Liver (tissue), 9 donors: ENCODE results near the gene FGD2. TPM values are rescaled to one million over a fixed set of nuclear protein-coding genes. Genes with fewer than 3 reads are reported as not detected.

Experiments used
- DNase-seq: peaks from one replicate; pipeline ENCODE4 v3.0.0-alpha.2; 2017; ENCODE audit warnings: low spot score
- H3K27ac ChIP-seq, 2 donors: one replicate each; pipeline ENCODE4 v1.7.0; 2013; ENCODE audit warnings: inconsistent platforms in 2 of 2, low read length in 2 of 2, control low read depth in 1 of 2, low read depth in 1 of 2, mild to moderate bottlenecking in 1 of 2
- H3K27me3 ChIP-seq, 4 donors: one replicate each; pipeline versions ENCODE4 v1.6.1 to v1.7.0; 2013; ENCODE audit warnings: low read length in 3 of 4, inconsistent platforms in 1 of 4, mild to moderate bottlenecking in 1 of 4, moderate library complexity in 1 of 4; ENCODE audit not compliant: control insufficient read depth in 4 of 4, insufficient read depth in 4 of 4
- H3K36me3 ChIP-seq, 4 donors: one replicate each; pipeline versions ENCODE4 v1.6.1 to v1.7.0; 2013; ENCODE audit warnings: low read length in 3 of 4, mild to moderate bottlenecking in 3 of 4, low read depth in 1 of 4, moderate library complexity in 1 of 4; ENCODE audit not compliant: control insufficient read depth in 4 of 4, insufficient read depth in 3 of 4
- H3K4me1 ChIP-seq, 4 donors: one replicate each; pipeline versions ENCODE4 v1.6.1 to v1.7.0; 2013; ENCODE audit warnings: low read length in 3 of 4, mild to moderate bottlenecking in 3 of 4, moderate library complexity in 1 of 4; ENCODE audit not compliant: control insufficient read depth in 4 of 4, insufficient read depth in 4 of 4
- H3K4me3 ChIP-seq, 3 donors: one replicate each; pipeline versions ENCODE4 v1.6.1 to v1.7.0; 2013; ENCODE audit warnings: low read length in 3 of 3, control low read depth in 1 of 3, low read depth in 1 of 3, mild to moderate bottlenecking in 1 of 3
- H3K9ac ChIP-seq, 2 donors: one replicate each; pipeline ENCODE4 v1.7.0; 2013; ENCODE audit warnings: low read length in 2 of 2, mild to moderate bottlenecking in 2 of 2, moderate library complexity in 2 of 2, control low read depth in 1 of 2, low read depth in 1 of 2
- H3K9me3 ChIP-seq, 4 donors: one replicate each; pipeline versions ENCODE4 v1.6.1 to v1.7.0; 2013; ENCODE audit warnings: low read length in 3 of 4; ENCODE audit not compliant: control insufficient read depth in 4 of 4
- EGR1 ChIP-seq, 2 donors: IDR thresholded peaks; 2 replicates each; pipeline ENCODE4 v1.6.1; 2016 to 2018; ENCODE audit warnings: antibody characterized with exemption in 2 of 2, low read depth in 2 of 2
- FOXA1 ChIP-seq: IDR thresholded peaks from 2 replicates; pipeline ENCODE4 v1.6.1; 2016; ENCODE audit warnings: antibody characterized with exemption
- FOXA2 ChIP-seq: IDR thresholded peaks from 2 replicates; pipeline ENCODE4 v1.6.1; 2016; ENCODE audit warnings: antibody characterized with exemption
- RAD21 ChIP-seq, 2 donors: IDR thresholded peaks; 2 replicates each; pipeline ENCODE4 v1.6.1; 2016; ENCODE audit warnings: antibody characterized with exemption in 2 of 2, mild to moderate bottlenecking in 2 of 2
- SP1 ChIP-seq: IDR thresholded peaks from 2 replicates; pipeline ENCODE4 v1.6.1; 2018; ENCODE audit warnings: antibody characterized with exemption, mild to moderate bottlenecking
- TAF1 ChIP-seq: conservative IDR thresholded peaks from 2 replicates; pipeline ENCODE4 v1.6.1; 2016; ENCODE audit warnings: antibody characterized with exemption, mild to moderate bottlenecking
- WGBS: extraction: QIAGEN DNeasy Blood & Tissue Kit; methylation state at CpG from one replicate; pipeline ENCODE4 v1.1.7; 2013; 5-methylcytosine and 5-hydroxymethylcytosine counted together
- polyA plus RNA-seq, 2 donors: library from polyadenylated mRNA; stranded (reverse) in 1 of 2; unstranded in 1 of 2; fragments of 200-250 nt in 1 of 2; fragments of >200 nt in 1 of 2; fragmentation: Nextera tagmentation in 1 of 2; extraction: Ambion mirVana in 1 of 2; gene quantifications; one replicate each; pipeline versions ENCODE4 v1.2.1 to v1.2.3, GENCODE V29; 2013 to 2015
- total RNA-seq, 2 donors: library from RNA; depleted of rRNA; stranded (reverse); fragments of >200 nt; gene quantifications; one replicate each; pipeline ENCODE4 v1.2.3, GENCODE V29; 2014
- TF ChIP-seq, protein P1 (sequence below): IDR thresholded peaks from 2 replicates; pipeline ENCODE4 v1.6.1; 2016; ENCODE audit warnings: antibody characterized with exemption, mild to moderate bottlenecking
- donor health status: healthy.
- donor health status: healthy.
- donor health status: healthy.
- donor health status: healthy.
- donor health status: healthy.

FGD2 gene
- total and polyA plus RNA-seq, 4 donors = 4.6 to 24.4 (median 9.1) TPM

DNA sequence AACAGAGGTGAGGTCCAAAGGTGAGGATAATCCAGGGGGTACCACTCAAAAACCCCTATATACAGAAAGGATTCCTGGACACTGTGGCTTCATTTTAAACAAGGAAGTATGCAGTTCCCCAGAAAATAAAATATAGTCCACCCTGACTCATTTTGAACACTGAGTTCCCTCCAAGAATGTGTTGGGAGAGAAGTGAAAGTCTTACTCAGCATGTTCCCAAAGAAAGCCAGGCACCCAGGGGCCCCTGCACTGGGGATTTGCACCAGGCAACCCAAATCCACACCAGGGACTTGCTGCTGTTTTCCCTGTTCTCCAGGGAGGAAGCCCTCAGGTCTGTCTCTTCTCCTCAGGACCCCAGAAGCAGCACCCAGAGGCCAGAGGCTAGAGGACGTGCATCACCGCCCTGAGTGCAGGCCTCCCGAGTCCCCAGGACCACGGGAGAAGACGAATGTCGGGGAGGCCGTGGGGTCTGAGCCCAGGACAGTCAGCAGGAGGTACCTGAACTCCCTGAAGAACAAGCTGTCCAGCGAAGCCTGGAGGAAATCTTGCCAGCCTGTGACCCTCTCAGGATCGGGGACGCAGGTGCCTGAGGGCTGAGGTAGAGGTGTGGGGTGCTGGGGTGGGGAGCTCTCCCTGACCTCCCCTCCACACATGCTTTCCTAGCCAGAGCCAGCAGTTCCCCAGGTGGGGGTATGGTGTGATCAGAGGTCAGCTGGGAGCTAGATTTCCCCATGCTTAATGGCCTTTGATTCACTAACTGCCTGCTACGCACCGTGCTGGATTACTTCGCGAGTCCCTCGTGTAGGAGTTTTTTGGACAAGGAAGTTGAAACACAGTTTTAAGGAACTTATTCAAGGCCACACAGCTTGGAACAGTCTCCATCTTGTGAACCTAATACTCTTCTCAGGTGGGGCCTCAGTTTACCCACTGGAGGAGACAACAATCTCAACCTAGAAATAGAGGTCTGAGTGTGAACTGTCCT lies 3.3 kb downstream of the FGD2 start:
- Histone ChIP-seq H3K27me3 (no peaks in the 10 kb centered on the region), H3K9ac (no peak overlapping the region), H3K4me3 (no peak overlapping the region), H3K4me1 (no peaks in the 10 kb centered on the region), H3K36me3 (no peaks in the 10 kb centered on the region), H3K9me3 (no peaks in the 10 kb centered on the region), H3K27ac (no peak overlapping the region)
- TF ChIP-seq EGR1 (IDR thresholded peaks at IDR 0.05; ENCODE audit: low read depth in 2 of 2) (no peak), SP1 (no peak), TAF1 (no peak)
- TF ChIP-seq, protein P1, sequence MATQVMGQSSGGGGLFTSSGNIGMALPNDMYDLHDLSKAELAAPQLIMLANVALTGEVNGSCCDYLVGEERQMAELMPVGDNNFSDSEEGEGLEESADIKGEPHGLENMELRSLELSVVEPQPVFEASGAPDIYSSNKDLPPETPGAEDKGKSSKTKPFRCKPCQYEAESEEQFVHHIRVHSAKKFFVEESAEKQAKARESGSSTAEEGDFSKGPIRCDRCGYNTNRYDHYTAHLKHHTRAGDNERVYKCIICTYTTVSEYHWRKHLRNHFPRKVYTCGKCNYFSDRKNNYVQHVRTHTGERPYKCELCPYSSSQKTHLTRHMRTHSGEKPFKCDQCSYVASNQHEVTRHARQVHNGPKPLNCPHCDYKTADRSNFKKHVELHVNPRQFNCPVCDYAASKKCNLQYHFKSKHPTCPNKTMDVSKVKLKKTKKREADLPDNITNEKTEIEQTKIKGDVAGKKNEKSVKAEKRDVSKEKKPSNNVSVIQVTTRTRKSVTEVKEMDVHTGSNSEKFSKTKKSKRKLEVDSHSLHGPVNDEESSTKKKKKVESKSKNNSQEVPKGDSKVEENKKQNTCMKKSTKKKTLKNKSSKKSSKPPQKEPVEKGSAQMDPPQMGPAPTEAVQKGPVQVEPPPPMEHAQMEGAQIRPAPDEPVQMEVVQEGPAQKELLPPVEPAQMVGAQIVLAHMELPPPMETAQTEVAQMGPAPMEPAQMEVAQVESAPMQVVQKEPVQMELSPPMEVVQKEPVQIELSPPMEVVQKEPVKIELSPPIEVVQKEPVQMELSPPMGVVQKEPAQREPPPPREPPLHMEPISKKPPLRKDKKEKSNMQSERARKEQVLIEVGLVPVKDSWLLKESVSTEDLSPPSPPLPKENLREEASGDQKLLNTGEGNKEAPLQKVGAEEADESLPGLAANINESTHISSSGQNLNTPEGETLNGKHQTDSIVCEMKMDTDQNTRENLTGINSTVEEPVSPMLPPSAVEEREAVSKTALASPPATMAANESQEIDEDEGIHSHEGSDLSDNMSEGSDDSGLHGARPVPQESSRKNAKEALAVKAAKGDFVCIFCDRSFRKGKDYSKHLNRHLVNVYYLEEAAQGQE = no peak
- WGBS = 90% methylated on average over 15 of the region's 15 CpGs
- DNase-seq = no peak

DNA sequence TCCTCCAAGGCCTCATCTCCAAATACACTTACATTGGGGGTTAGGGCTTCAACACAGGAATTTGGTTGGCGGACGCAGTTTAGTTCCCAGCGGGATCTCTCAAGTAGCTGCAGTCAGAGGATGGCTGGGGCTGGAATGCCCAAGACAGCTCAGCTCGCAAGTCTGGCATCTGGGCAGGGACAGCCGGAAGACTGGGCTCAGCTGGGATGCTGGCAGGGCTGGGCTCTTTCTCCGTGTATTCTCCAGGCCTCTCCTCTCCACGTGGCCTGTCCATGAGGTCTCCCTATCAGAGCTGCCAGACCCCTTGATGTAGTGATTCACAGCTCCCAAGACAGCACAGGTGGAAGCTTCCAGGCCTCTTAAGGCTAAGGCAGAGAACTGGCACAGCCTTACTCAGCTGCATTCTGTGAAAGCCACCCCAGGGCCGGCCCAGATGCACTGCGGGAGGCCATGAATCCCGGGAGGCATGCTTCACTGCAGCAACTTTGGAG lies 5.0 kb downstream of the FGD2 start:
- H3K9ac ChIP-seq = no peak overlapping the region
- no peaks in the 10 kb centered on the region for H3K27me3 ChIP-seq
- TF ChIP-seq FOXA1 (no peak), FOXA2 (no peak)
- DNase-seq = no peak
- no peaks in the 10 kb centered on the region for H3K36me3 ChIP-seq
- H3K4me1 ChIP-seq = no peaks in the 10 kb centered on the region
- WGBS = 94% methylated on average over 10 of the region's 10 CpGs
- no peak overlapping the region for H3K4me3 ChIP-seq
- H3K27ac ChIP-seq = no peak overlapping the region
- no peaks in the 10 kb centered on the region for H3K9me3 ChIP-seq

DNA sequence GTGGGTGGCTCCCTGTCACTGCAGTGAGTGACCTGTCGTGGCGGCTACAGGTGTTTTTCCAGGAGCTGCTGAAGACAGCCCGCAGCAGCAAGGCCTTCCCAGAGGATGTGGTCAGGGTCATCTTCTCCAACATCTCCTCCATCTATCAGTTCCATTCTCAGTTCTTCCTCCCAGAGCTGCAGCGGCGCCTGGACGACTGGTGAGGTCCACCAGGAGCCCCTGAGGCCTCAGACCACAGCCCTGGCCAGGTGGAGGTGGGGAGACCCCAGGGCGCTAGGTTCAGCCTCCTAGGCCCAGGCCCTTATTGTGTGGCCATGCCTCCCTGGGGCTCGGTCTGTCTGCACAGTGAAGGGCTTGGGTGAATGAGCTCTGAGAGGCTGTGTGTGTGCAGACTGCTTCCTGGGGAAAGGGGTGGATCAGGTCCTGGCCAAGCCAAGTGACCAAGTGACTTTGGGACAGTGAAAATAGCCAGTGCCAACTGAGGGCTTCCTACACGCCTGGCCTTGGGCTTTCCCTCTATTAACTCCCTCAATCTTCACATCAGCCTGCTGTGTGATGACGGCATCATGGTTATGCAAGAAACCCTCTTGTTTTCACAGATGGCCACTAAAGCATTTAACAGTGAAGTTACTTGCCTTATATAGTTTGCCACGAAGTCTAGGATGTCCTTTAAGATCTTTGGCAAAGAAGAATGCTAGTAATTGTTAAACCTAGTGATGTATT lies 6.4 kb downstream of the FGD2 start:
- H3K4me1 ChIP-seq = no peaks in the 10 kb centered on the region
- WGBS = 84% methylated on average over 11 of the region's 11 CpGs

More for the DNA sequence above, 6.4 kb downstream of the FGD2 start:
- Histone ChIP-seq H3K4me3 (no peak overlapping the region), H3K36me3 (no peaks in the 10 kb centered on the region), H3K27me3 (no peaks in the 10 kb centered on the region), H3K9ac (no peak overlapping the region), H3K9me3 (no peaks in the 10 kb centered on the region), H3K27ac (no peak overlapping the region)
- no peak for DNase-seq
- no peak for TF ChIP-seq RAD21 (IDR thresholded peaks at IDR 0.05)
